H9 (cell line): ENCODE results near the gene GRB10. TPM values are rescaled to one million over a fixed set of nuclear protein-coding genes. Genes with fewer than 3 reads are reported as not detected.

Source experiments
- DNase-seq: peaks from one replicate; pipeline ENCODE4 v3.0.0-alpha.2; 2017
- H2AFZ ChIP-seq: one replicate; pipeline ENCODE4 v1.6.1; 2013; ENCODE audit warnings: mild to moderate bottlenecking, low read length, control low read depth, moderate library complexity
- H2AK5ac ChIP-seq: 2 replicates; pipeline ENCODE4 v1.6.1; 2013; ENCODE audit warnings: low read length, control low read depth, mixed read lengths; ENCODE audit not compliant: insufficient read length
- H2BK120ac ChIP-seq: one replicate; pipeline ENCODE4 v1.6.1; 2013; ENCODE audit warnings: low read depth, mild to moderate bottlenecking, low read length, control low read depth, inconsistent platforms; ENCODE audit not compliant: poor library complexity, severe bottlenecking
- H2BK12ac ChIP-seq: 2 replicates; pipeline ENCODE4 v1.6.1; 2013; ENCODE audit warnings: low read length, control low read depth, mixed read lengths, low read depth; ENCODE audit not compliant: insufficient read length
- H2BK15ac ChIP-seq: 2 replicates; pipeline ENCODE4 v1.6.1; 2013; ENCODE audit warnings: low read depth, low read length, control low read depth
- H2BK20ac ChIP-seq: one replicate; pipeline ENCODE4 v1.6.1; 2013; ENCODE audit warnings: low read depth, mild to moderate bottlenecking, low read length, control low read depth, inconsistent platforms; ENCODE audit not compliant: poor library complexity, severe bottlenecking
- H2BK5ac ChIP-seq: 2 replicates; pipeline ENCODE4 v1.6.1; 2013; ENCODE audit warnings: low read length, control low read depth, mixed read lengths; ENCODE audit not compliant: insufficient read length
- H3K14ac ChIP-seq: 2 replicates; pipeline ENCODE4 v1.6.1; 2013; ENCODE audit warnings: low read length, control low read depth; ENCODE audit not compliant: insufficient read depth
- H3K18ac ChIP-seq: 2 replicates; pipeline ENCODE4 v1.6.1; 2013; ENCODE audit warnings: low read depth, mild to moderate bottlenecking, mixed read lengths, low read length, control low read depth; ENCODE audit not compliant: insufficient read length
- H3K23ac ChIP-seq: 2 replicates; pipeline ENCODE4 v1.6.1; 2013; ENCODE audit warnings: low read length, control low read depth, mixed read lengths, low read depth; ENCODE audit not compliant: insufficient read length
- H3K23me2 ChIP-seq: 2 replicates; pipeline ENCODE4 v1.6.1; 2013; ENCODE audit warnings: low read depth, mild to moderate bottlenecking, mixed read lengths, low read length, control low read depth; ENCODE audit not compliant: insufficient read length, poor library complexity, severe bottlenecking
- H3K27ac ChIP-seq: 2 replicates; pipeline ENCODE4 v1.5.1; 2013; ENCODE audit warnings: low read length, control low read depth, mixed read lengths, low read depth; ENCODE audit not compliant: insufficient read length
- H3K27me3 ChIP-seq: 2 replicates; pipeline ENCODE4 v1.6.1; 2013; ENCODE audit warnings: low read length, control low read depth, inconsistent platforms; ENCODE audit not compliant: insufficient read depth
- H3K4ac ChIP-seq: 2 replicates; pipeline ENCODE4 v1.6.1; 2013; ENCODE audit warnings: low read depth, mild to moderate bottlenecking, control low read depth, inconsistent platforms, low read length, moderate library complexity
- H3K4me1 ChIP-seq: 2 replicates; pipeline ENCODE4 v1.6.1; 2013; ENCODE audit warnings: low read length, control low read depth, inconsistent platforms; ENCODE audit not compliant: insufficient read depth
- H3K4me2 ChIP-seq: 2 replicates; pipeline ENCODE4 v1.6.1; 2013; ENCODE audit warnings: low read length, control low read depth, mixed read lengths; ENCODE audit not compliant: insufficient read length, insufficient read depth
- H3K56ac ChIP-seq: 2 replicates; pipeline ENCODE4 v1.6.1; 2013; ENCODE audit warnings: low read depth, mild to moderate bottlenecking, mixed read lengths, low read length, control low read depth; ENCODE audit not compliant: insufficient read length
- H3K79me1 ChIP-seq: 2 replicates; pipeline ENCODE4 v1.6.1; 2013; ENCODE audit warnings: low read depth, mild to moderate bottlenecking, moderate library complexity, low read length, control low read depth, inconsistent platforms; ENCODE audit not compliant: insufficient read depth, poor library complexity, severe bottlenecking
- H3K79me2 ChIP-seq: 2 replicates; pipeline ENCODE4 v1.6.1; 2013; ENCODE audit warnings: low read length, control low read depth, inconsistent platforms; ENCODE audit not compliant: insufficient read depth
- H3K9ac ChIP-seq: 2 replicates; pipeline ENCODE4 v1.6.1; 2013; ENCODE audit warnings: low read length, control low read depth, mixed read lengths; ENCODE audit not compliant: insufficient read length; ENCODE audit errors: extremely low read depth
- H3K9me3 ChIP-seq: one replicate; pipeline ENCODE4 v1.6.1; 2013; ENCODE audit warnings: low read depth, low read length, inconsistent platforms; ENCODE audit not compliant: control insufficient read depth
- H3T11ph ChIP-seq: one replicate; pipeline ENCODE4 v1.6.1; 2013; ENCODE audit warnings: mild to moderate bottlenecking, low read length, control low read depth, inconsistent platforms
- H4K20me1 ChIP-seq: one replicate; pipeline ENCODE4 v1.6.1; 2013; ENCODE audit not compliant: control insufficient read depth, insufficient read length, insufficient read depth
- H4K5ac ChIP-seq: 2 replicates; pipeline ENCODE4 v1.6.1; 2013; ENCODE audit warnings: low read depth, mild to moderate bottlenecking, mixed read lengths, low read length, control low read depth; ENCODE audit not compliant: insufficient read length
- H4K8ac ChIP-seq: replicated peaks from 2 replicates; pipeline ENCODE4 v1.6.1; 2013; ENCODE audit warnings: low read length, control low read depth, mixed read lengths, low read depth; ENCODE audit not compliant: insufficient read length
- H4K91ac ChIP-seq: 2 replicates; pipeline ENCODE4 v1.6.1; 2013; ENCODE audit warnings: low read depth, mild to moderate bottlenecking, moderate library complexity, mixed read lengths, low read length, control low read depth; ENCODE audit not compliant: insufficient read length
- H3K27ac Mint-ChIP-seq, 3 experiments: 2 replicates in 2 of 3; 3 replicates in 1 of 3; pipeline ENCODE4 v1.8.0; 2020 to 2021; ENCODE audit warnings: mixed read lengths in 3 of 3, mild to moderate bottlenecking in 1 of 3, moderate library complexity in 1 of 3
- H3K27me3 Mint-ChIP-seq: 2 replicates; pipeline ENCODE4 v1.8.0; 2021; ENCODE audit warnings: low read depth, mild to moderate bottlenecking, moderate library complexity, mixed read lengths
- H3K36me3 Mint-ChIP-seq, 3 experiments: 2 replicates in 2 of 3; 3 replicates in 1 of 3; pipeline ENCODE4 v1.8.0; 2020 to 2021; ENCODE audit warnings: low read depth in 3 of 3, mixed read lengths in 3 of 3; ENCODE audit not compliant: insufficient read depth in 1 of 3
- H3K4me1 Mint-ChIP-seq, 2 experiments: 2 replicates each; pipeline ENCODE4 v1.8.0; 2020; ENCODE audit warnings: mixed read lengths in 2 of 2
- H3K4me3 Mint-ChIP-seq, 2 experiments: 2 replicates in 1 of 2; 3 replicates in 1 of 2; pipeline ENCODE4 v1.8.0; 2020 to 2021; ENCODE audit warnings: mild to moderate bottlenecking in 2 of 2, mixed read lengths in 2 of 2, moderate library complexity in 1 of 2
- H3K9me3 Mint-ChIP-seq, 2 experiments: 2 replicates in 1 of 2; 3 replicates in 1 of 2; pipeline ENCODE4 v1.8.0; 2020; ENCODE audit warnings: mild to moderate bottlenecking in 2 of 2, mixed read lengths in 2 of 2, moderate library complexity in 1 of 2
- WGBS: extraction: QIAGEN DNeasy Blood & Tissue Kit; methylation state at CpG from one replicate; pipeline ENCODE4 v1.1.7; 2013; ENCODE audit warnings: missing lambda C conversion rate, low lambda C conversion rate, mixed read lengths; ENCODE audit not compliant: insufficient read length; ENCODE audit errors: extremely low coverage; 5-methylcytosine and 5-hydroxymethylcytosine counted together
- total RNA-seq: library from RNA; stranded (reverse); gene quantifications from 2 replicates; pipeline ENCODE4 v1.2.1, GENCODE V29; 2021
- TF ChIP-seq, protein P1 (sequence below): fragments of 200-600 bp; sonication (generic); conservative IDR thresholded peaks from 3 replicates; pipeline ENCODE4 v1.8.0; 2021; ENCODE audit warnings: antibody characterized with exemption, mild to moderate bottlenecking

The GRB10 gene
- total RNA-seq, 1 experiment from 2014 or later, result 108 TPM

DNA sequence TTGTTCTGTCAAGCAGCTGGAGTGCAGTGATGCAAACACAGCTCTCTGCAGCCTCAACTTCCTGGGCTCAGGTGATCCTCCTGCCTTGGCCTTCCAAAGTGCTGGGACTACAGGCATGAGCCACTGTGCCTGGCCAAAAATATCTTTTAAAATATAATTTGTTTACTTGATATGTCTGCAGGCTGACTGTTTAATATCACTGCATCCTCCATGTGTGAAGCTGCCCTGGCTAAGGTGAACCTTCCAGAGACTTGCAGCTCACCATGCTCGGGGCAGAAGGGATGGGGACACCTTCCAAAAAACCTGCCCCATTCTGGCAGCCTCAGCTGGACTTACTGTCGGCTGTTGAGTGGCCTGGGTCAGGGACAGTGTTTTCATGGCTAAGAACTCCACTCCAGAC is 159.9 kb downstream of the GRB10 start:
- no peak overlapping the region for H2BK120ac ChIP-seq
- no CpG with 5 or more reads among the region's 2 CpGs for WGBS
- H3K9me3 Mint-ChIP-seq, result no peaks in the 10 kb centered on the region; a peak in 1 of 5 replicates
- no peak overlapping the region for H2AK5ac ChIP-seq
- no peak overlapping the region for H2BK12ac ChIP-seq
- peaks cover 5 to 11% of the 10 kb centered on the region in 2 experiments for H3K4me1 Mint-ChIP-seq
- no peak overlapping the region for H3K18ac ChIP-seq
- no peak overlapping the region for H4K8ac ChIP-seq
- H3K4me2 ChIP-seq, result no peak overlapping the region
- H2BK5ac ChIP-seq, result no peak overlapping the region
- H4K5ac ChIP-seq, result no peak overlapping the region
- H2BK20ac ChIP-seq, result no peak overlapping the region
- H3K27me3 Mint-ChIP-seq, result no peaks in the 10 kb centered on the region
- no peaks in the 10 kb centered on the region for H3K4me1 ChIP-seq
- no peak overlapping the region for H3K9ac ChIP-seq
- peak overlapping the region in 1 of 3 experiments; percentile 72; a peak in 1 of 7 replicates for H3K27ac Mint-ChIP-seq
- no peaks in the 10 kb centered on the region for H3K79me2 ChIP-seq
- no peak overlapping the region for H3K23ac ChIP-seq
- H4K20me1 ChIP-seq, result no peaks in the 10 kb centered on the region
- H3K27me3 ChIP-seq, result no peaks in the 10 kb centered on the region
- H4K91ac ChIP-seq, result no peak overlapping the region
- H3K4ac ChIP-seq, result no peak overlapping the region
- no peak overlapping the region for H2AFZ ChIP-seq
- no peaks in the 10 kb centered on the region for H3K9me3 ChIP-seq
- no peak overlapping the region for H3K27ac ChIP-seq
- H3K79me1 ChIP-seq, result no peaks in the 10 kb centered on the region
- no peak overlapping the region for H3K14ac ChIP-seq
- DNase-seq, result no peak
- H3T11ph ChIP-seq, result no peak overlapping the region
- H3K4me3 Mint-ChIP-seq, result no peak overlapping the region
- no peak overlapping the region for H2BK15ac ChIP-seq
- H3K23me2 ChIP-seq, result no peaks in the 10 kb centered on the region
- no peak overlapping the region for H3K56ac ChIP-seq
- H3K36me3 Mint-ChIP-seq, result peaks cover 13 to 42% (median 18%) of the 10 kb centered on the region in 3 experiments; a peak in 6 of 7 replicates
- TF ChIP-seq, protein P1, sequence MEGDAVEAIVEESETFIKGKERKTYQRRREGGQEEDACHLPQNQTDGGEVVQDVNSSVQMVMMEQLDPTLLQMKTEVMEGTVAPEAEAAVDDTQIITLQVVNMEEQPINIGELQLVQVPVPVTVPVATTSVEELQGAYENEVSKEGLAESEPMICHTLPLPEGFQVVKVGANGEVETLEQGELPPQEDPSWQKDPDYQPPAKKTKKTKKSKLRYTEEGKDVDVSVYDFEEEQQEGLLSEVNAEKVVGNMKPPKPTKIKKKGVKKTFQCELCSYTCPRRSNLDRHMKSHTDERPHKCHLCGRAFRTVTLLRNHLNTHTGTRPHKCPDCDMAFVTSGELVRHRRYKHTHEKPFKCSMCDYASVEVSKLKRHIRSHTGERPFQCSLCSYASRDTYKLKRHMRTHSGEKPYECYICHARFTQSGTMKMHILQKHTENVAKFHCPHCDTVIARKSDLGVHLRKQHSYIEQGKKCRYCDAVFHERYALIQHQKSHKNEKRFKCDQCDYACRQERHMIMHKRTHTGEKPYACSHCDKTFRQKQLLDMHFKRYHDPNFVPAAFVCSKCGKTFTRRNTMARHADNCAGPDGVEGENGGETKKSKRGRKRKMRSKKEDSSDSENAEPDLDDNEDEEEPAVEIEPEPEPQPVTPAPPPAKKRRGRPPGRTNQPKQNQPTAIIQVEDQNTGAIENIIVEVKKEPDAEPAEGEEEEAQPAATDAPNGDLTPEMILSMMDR, result no peak
